ENCODE measurements around the gene KLHL29.

GRCh38 chr2:23367760-23368159 lies 17.2 kb upstream of the KLHL29 start:
- TF ChIP-seq TCF12 (IDR thresholded peaks at IDR 0.05) (peak; percentile 14; the same call in 1 of the 2 replicates), POLR2AphosphoS5 (IDR thresholded peaks at IDR 0.05; ENCODE audit: low read depth, low read length) (no peak), CHD2 (IDR thresholded peaks at IDR 0.05; ENCODE audit: low read length, partially characterized antibody) (no peak), RXRA (IDR thresholded peaks at IDR 0.05; ENCODE audit: borderline replicate concordance, low read depth) (no peak), CTCF (IDR thresholded peaks at IDR 0.05) (no peak), SMC3 (IDR thresholded peaks at IDR 0.05; ENCODE audit: low read depth, low read length) (no peak)

All from SK-N-SH (cell line).